ENCODE measurements around the gene MAST2. TPM values are rescaled to one million over a fixed set of nuclear protein-coding genes. Genes with fewer than 3 reads are reported as not detected.

The MAST2 gene
- total and polyA plus RNA-seq, 2 donors (not counting 3 experiments of a cell fraction or from before 2014, with no cell fraction given): 25.0 to 41.2 TPM

DNA sequence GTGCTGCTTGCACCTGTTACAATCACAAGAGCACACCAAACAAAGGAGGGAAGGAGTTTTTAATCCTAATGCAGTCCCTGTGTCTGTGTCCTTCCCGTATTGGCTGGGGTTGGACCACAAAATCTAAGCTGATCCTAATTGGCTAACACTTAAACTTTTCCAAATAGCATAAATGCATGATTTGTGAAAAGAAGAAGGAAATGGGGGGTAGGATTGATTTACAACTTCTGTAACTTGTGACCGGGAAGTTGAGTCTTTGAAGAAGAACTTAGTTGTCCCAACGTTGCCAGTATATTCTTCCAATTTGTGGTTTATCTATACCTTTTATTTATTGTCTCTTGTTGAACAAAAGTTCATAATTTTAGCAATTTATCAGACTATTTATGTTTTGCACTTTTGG is 41.1 kb upstream of the MAST2 start:
- Histone ChIP-seq H3K9me1 (replicated peaks; ENCODE audit: control insufficient read depth, extremely low read depth, insufficient read depth, low read length) (no peaks in the 10 kb centered on the region), H3K79me2 (ENCODE audit: control insufficient read depth, insufficient read depth, low read length) (no peaks in the 10 kb centered on the region), H3K4me2 (ENCODE audit: insufficient read depth, low read length) (no peak overlapping the region), H3K27me3 (ENCODE audit: control insufficient read depth in 2 of 2, insufficient read depth in 2 of 2, low read length in 2 of 2) (peaks cover 3 to 10% of the 10 kb centered on the region in 2 experiments), H4K20me1 (replicated peaks; ENCODE audit: control insufficient read depth, extremely low read depth, insufficient read depth, low read length) (no peaks in the 10 kb centered on the region), H3K36me3 (ENCODE audit: control insufficient read depth in 2 of 2, extremely low read depth in 1 of 2, insufficient read depth in 2 of 2, low read length in 2 of 2) (no peaks in the 10 kb centered on the region), H3K4me3 (replicated peaks in 1 of 3; ENCODE audit: insufficient read depth in 1 of 3, low read depth in 1 of 3, low read length in 3 of 3) (no peak overlapping the region), H2AFZ (ENCODE audit: low read depth, low read length) (no peak overlapping the region), H3K9ac (replicated peaks; ENCODE audit: extremely low read depth, insufficient read depth, low read length) (no peak overlapping the region), H3K4me1 (ENCODE audit: control insufficient read depth, extremely low read depth, insufficient read depth, low read length) (peaks cover 3% of the 10 kb centered on the region), H3K9me3 (replicated peaks; ENCODE audit: control insufficient read depth, insufficient read depth, low read length) (no peaks in the 10 kb centered on the region), H3K27ac (ENCODE audit: insufficient read depth, low read depth, low read length) (no peak overlapping the region)
- ChIA-PET CTCF (interaction anchor here (0.7 kb wide), 1 partner anchor 11 kb away, joined by 3 read pairs; no protein-coding TSS in a partner anchor), POLR2A (no interaction called here)
- no peak for TF ChIP-seq POLR2AphosphoS5 (IDR thresholded peaks at IDR 0.05; ENCODE audit: insufficient read depth, low read depth, low read length)
- TF ChIP-seq EZH2 (IDR thresholded peaks at IDR 0.05; ENCODE audit: borderline replicate concordance, low read depth, low read length, severe bottlenecking): no peak
- TF ChIP-seq GATA2 (IDR thresholded peaks at IDR 0.05; ENCODE audit: insufficient read depth, insufficient read length, low read depth, low read length): no peak
- TF ChIP-seq JUN (IDR thresholded peaks at IDR 0.05; ENCODE audit: borderline replicate concordance, insufficient read depth, insufficient read length, low read depth): no peak
- TF ChIP-seq, protein P1, sequence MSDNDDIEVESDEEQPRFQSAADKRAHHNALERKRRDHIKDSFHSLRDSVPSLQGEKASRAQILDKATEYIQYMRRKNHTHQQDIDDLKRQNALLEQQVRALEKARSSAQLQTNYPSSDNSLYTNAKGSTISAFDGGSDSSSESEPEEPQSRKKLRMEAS (IDR thresholded peaks at IDR 0.05; ENCODE audit: insufficient read depth, insufficient read length): no peak
- no peak for TF ChIP-seq MYC (IDR thresholded peaks at IDR 0.05; ENCODE audit: low read depth, low read length)
- TF ChIP-seq, protein P2, sequence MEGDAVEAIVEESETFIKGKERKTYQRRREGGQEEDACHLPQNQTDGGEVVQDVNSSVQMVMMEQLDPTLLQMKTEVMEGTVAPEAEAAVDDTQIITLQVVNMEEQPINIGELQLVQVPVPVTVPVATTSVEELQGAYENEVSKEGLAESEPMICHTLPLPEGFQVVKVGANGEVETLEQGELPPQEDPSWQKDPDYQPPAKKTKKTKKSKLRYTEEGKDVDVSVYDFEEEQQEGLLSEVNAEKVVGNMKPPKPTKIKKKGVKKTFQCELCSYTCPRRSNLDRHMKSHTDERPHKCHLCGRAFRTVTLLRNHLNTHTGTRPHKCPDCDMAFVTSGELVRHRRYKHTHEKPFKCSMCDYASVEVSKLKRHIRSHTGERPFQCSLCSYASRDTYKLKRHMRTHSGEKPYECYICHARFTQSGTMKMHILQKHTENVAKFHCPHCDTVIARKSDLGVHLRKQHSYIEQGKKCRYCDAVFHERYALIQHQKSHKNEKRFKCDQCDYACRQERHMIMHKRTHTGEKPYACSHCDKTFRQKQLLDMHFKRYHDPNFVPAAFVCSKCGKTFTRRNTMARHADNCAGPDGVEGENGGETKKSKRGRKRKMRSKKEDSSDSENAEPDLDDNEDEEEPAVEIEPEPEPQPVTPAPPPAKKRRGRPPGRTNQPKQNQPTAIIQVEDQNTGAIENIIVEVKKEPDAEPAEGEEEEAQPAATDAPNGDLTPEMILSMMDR (IDR thresholded peaks at IDR 0.05; ENCODE audit: extremely low read depth in 1 of 2, insufficient read depth in 1 of 2, low read depth in 1 of 2, low read length in 2 of 2): no peak
- no peak for FAIRE-seq
- dilution Hi-C loops (cut with MboI; ENCODE audit: extremely low pct_ligation_motif_present, low sequenced_read_pairs): no loop called here
- intact Hi-C loops (cut with micrococcal nuclease): no loop called here
- DNase-seq (ENCODE audit: low read depth, low spot score): no peak
- no TSS peak for BruUV-seq (replicated peaks)

Measured in endothelial cell of umbilical vein (primary cell).